Stromal cell of bone marrow (primary cell): ENCODE results near the gene TEX13C.
"Not testable (repeated sequence)": the region's sequence is repeated elsewhere in the genome, so short reads cannot be mapped to it uniquely, and the experiment has no call there.

Source experiments
- DNase-seq: peaks from one replicate; pipeline ENCODE4 v3.0.0-alpha.2; 2012; ENCODE audit warnings: low read depth

The TEX13C gene

DNA sequence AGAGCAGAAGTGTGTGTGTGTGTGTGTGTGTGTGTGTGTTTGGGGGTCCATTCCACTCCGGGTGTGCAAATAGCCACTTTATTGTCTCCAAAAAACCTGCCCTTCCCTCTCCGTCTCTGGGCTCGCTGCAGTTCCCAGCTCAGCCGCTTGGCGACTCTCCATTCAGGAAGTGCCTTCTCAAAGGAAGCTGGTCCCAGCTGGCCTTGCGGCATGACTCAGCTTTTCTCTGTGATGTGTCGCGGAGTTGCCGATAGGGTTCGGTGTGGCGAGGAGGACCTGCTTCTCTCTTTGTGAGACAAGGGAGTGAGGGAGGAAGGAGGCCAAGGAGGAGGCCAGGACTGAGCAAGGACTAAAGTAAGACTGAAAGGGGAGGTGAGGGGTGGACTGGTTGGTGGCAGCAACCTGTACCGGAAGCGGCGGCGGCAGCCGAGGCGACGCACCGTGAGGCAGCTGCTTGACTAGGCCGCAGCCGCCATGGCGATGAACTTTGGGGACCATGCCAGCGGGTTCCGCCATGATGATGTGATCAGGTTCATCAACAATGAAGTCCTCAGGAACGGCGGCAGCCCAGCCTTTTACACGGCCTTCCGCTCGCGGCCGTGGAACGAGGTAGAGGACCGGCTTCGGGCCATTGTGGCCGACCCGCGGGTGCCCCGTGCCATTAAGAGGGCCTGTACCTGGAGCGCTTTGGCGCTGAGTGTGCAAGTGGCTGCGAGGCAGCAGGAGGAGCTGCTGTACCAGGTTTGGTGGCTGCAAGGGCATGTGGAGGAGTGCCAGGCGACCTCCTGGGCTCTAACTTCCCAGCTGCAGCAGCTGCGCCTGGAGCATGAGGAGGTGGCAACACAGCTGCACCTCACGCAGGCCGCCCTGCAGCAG, at the start of gene TEX13C:
Gene TEX13C (plus strand): TSS at position 226 of the 876 bp plus-strand sequence. CDS start 249 bp downstream, at position 475.
- DNase-seq: no peak

DNA sequence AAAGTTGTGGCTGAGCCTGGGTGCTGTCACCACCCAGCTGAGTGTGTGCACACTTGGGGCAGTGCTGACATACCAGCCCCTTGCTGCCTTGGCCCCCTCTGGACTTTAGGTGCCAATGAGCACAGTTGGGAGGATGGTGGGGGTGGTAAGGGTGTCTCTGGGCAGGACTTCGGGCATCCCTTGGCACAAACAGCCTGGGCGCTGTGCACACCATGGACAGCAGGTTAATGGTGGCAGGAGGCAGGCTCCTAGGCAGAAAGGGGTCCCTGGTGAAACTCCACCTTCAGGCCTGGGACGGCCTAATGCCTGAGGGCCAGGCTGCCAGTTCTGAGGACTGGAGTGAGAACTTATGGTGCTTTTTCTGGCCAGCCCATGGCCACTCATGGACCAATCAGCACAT, 32.4 kb upstream of the TEX13C start:
- DNase-seq: no peak

DNA sequence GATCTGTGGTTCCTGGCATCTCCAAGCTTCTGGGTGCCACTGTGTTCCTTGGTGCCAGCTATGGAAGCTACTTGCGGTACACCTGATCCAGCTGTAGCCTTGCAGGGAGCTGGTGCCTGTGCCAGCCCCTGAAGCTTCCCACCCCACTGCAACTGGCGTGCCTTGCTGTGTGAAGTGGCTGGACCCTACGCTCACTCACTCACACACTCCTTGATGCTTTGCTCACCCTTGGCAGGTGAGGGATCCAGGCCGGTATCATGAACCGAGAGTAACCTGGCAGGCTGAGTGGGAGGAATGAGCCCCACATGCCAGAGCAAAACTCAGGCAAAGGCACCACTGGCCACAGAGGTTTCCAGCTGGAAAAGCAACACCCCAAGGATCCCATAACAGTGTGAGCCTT, 31.3 kb upstream of the TEX13C start:
- DNase-seq: no peak

DNA sequence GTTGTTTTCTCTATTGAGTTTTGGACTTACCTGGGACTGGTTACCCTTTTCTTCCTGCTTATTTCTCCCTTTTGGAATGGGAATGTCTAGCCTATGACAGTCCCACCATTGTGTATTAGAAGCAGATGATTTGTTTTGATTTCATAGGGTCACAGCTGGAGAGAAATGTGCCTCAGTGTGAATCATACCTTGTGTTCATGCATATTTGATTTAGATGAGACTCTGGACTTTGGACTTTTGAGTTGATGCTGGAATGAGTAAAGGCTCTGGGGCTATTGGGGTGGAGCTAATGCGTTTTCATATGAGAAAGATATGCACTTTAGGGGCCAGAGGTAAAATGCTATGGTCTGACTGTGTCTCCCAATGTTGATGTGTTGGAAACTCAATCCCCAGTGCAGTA, 30.5 kb upstream of the TEX13C start:
- no peak for DNase-seq

DNA sequence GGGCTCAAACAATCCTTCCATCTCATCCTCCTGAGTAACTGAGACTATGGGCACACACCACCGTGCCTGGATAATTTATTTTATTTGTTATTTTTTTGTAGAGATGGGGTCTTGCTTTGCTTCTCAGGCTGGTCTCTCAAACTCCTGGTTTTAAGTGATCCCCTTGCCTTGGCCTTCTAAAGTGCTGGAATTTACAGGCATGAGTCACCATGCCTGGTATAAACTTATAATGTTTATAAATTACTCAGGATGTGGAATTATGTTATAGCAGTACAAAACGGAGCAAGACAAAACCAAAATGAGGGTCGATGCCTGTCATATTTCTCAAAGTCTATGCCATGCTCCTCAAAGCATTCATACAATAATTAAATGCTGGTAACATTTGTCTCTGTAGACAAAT, 29.8 kb upstream of the TEX13C start:
- no peak for DNase-seq

DNA sequence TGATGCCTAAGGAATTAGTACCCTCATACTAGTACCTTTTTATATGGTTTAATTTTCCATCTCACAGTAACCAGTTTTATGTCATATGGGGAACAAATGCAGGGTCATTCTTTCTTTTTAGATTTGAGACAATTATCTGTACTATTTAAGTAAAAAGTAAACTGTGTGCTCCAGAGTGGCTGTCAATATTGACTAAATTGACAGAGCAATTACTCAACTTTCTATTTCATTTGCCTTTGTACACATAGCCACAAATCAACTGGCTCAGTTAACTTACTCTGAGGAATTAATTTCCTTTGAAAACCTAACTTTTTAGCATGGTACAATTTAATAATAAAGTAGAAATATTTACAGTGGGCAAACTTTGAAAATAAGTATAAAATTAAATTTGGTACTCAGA, 28.5 kb upstream of the TEX13C start:
- DNase-seq: no peak

DNA sequence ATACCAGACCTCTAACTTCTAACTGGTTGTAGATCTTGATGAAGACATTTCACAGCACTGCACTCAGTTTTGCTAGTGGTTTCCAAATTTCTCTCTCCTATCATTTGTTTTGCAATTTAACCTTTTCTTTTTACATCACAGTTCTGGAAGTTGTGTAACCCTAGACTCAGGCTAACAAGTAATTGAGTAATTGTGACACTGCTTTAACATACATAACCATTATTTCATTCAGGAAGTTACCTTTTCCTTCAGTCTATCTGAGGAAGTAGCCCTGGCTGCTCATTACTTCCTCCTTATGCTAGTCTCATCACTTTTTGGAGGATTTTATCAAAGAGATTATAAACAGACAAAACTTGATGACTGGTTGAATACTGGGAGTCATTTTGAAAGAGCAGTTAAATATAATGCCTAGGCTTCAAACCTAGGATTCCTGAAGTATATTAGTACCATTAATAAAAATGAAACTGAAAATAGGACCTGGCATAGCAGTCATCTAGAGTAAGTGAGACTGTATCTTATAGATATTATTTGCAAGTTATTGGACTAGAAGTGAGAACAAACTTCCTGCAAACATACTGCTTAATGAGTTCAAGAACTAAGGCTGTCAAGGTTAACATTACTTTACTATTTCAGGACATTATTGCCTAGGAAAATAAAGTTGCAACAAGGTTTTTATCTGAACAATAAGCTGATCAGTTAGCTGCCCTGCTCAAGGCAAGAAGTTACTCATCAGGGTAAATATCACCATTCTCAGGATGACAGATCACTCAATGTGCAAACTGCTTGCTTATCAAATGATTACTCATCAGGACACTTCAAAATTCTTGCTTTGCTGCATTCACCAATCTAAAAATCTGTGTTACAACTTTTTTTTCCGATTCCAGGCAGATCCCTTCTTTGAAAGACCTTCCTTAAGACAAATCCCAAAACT, 25.6 kb upstream of the TEX13C start:
- no peak for DNase-seq

DNA sequence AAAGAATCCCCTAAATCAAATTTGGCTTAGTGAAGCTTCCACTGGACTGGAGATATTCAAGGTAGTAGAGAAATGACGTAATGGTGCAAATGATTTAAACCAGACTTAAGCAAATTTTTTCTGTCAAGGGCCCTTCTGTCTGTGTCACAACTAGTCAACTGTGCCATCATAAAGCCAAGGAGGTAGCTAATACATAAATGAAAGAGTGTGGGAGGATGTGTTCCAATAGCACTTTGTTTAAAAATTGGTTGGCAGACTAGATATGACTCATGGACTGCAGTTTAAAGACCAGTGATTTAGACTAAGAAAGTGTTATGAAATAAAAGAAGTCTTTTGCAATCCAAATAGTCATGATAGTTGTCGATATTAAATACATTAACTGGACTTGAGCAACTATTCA, 24.3 kb upstream of the TEX13C start:
- DNase-seq: no peak

DNA sequence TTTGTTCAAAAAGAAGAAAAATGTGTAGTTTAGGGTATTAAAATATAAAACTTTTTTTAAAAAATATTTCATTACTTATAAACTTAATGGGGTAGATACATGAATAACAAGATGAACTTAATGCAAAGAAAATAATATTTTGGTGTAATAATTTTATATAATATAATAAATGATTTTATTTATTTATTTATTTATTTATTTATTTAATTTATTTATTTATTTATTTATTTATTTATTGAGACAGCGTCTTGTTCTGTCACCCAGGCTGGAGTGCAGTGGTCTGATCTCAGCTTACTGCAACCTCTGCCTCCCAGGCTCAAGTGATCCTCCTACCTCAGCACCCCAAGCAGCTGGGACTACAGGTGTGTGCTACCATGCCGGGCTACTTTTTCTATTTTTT, 20.8 kb upstream of the TEX13C start:
- no peak for DNase-seq

DNA sequence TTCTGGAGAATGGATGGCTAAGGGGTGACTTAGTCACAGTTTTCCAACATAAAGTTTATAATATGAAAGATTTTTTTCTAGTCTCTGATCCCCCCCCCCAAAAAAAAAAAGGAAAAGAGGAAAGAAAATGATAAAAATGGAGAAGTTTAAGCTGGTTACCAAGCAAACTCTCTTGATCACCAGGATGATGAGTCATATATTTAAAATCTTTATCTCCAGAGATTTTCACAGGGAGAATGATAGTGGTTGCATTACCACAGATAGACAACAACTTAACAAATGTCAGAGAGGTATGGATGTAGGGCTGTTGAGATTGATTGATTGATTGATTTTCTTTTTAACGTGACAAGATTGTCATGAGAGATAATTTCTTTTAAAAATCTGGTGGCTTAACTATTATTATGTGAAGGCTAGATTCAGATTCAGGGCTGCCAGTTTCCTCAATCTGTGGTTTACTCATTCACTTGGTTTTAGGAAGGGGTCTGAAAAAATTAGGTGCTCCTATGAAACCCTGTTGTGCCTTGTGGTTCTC, 13.3 kb upstream of the TEX13C start:
- no peak for DNase-seq

DNA sequence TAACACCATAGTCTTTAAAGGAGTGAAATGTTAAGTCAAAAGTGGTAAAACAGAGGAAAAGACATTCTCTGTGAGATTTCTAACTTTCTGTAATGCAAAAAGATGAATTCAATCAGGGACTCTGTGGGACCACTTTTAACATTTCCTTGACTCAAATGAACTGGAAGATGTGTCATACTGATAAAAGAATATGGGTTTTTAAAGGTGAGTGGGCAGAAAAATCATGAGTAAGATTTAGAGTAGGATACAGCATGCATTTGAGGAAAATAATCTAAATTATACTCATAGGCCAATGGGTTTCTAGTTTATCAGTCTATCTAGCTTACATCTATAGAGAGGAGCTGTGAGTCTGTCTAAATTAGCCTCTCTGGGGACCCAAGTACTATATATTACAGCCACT, 11.0 kb upstream of the TEX13C start:
- no peak for DNase-seq

DNA sequence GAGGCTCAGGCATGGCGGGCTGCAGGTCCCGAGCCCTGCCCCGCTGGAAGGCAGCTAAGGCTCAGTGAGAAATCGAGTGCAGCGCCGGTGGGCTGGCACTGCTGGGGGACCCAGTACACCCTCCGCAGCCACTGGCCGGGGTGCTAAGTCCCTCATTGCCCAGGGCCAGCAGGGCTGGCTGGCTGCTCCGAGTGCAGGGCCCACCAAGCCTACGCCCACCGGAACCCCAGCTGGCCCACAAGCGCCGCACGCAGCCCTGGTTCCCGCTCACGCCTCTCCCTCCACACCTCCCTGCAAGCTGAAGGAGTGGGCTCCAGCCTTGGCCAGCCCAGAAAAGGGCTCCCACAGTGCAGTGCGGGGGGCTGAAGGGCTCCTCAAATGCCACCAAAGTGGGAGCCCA, 505 bp upstream of the TEX13C start:
- DNase-seq: not testable (repeated sequence)

DNA sequence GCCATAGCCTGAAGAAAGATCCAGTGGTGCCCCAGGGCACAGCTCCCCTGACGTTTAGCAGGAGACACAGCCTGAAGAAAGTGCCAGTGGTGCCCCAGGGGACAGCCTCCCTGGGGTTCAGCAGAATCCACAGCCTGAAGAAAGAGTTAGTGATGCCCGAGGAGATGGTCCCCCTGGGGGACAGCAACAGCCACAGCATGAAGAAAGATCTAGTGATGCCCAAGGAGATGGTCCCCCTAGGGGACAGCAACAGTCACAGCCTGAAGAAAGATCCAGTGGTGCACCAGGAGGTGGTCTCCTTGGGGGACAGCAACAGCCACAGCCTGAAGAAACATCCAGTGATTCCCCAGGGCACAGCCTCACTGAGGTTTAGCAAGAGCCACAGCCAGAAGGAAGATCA, 2.8 kb downstream of the TEX13C start:
- DNase-seq: no peak

DNA sequence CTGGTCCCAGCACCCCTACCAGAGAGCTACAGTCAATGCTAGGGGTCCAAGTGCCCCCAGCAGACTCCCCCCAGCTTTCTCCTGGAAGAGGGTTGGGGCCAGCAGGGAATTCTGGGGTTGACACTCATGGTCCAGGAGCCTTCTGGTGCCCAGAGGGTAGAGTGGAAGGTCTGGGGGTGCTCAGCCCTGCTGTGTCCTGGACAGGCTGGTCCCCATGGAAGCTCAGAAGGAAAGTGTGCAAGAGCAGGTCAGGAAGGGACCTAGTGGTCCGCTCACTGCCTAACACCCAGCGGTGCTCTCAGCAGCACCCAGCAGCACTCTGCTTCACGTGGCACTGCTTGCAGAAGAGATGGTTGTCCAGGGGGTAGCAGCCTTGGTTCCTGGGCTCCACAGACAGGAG, 6.9 kb downstream of the TEX13C start:
- no peak for DNase-seq

DNA sequence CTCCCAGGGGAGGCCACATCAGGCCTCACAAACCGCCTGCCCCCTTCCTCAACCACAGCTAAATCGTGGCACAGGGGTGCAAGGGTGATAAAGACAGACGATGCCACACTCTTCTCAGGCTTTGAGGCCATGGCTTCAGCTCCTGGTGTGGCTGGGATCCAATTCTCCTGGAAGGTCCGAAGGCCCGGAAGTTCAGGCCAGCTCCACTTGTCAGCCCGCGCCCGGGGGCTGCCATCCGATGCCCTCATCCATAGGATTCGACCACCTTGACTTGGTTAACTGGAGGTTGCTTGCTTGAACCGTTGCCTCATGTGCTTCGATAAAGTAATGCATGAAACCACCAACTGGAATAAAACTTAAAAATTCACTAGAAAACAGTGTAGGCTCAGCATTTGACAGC, 8.2 kb downstream of the TEX13C start:
- DNase-seq: no peak

DNA sequence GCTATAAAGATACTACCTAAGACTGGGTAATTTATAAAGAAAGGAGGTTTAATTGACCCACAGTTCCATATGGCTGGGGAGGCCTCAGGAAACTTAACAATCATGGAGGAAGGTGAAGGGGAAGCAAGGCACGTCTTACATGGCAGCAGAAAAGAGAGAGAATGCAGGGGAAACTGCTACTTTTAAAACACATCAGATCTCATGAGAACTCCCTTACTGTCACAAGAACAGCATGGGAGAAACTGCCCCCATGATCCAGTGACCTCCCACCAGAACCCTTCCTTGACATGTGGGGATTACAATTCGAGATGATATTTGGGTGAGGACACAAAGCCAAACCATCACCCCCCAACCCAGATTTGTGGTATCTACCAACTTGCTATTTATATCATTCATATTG, 13.9 kb downstream of the TEX13C start:
- no peak for DNase-seq

DNA sequence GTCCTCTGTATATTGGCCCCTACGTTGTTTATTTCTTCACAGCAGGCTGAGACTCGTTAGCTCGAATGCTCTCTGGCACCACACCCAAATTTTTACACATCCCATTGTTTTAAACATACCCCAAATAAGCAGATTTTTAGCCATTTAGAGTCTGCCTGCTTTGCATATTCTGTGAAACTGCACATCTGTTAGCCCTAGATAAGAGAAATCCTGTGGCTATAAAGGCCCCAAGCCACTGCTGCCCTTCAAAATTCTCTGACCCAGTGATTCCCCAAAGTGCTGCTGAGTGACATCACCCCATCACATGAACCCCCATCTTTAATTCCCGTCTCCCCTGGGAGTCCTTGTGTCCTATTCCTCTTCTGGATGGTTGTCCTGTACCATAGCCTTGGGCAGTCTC, 20.8 kb downstream of the TEX13C start:
- DNase-seq: no peak

DNA sequence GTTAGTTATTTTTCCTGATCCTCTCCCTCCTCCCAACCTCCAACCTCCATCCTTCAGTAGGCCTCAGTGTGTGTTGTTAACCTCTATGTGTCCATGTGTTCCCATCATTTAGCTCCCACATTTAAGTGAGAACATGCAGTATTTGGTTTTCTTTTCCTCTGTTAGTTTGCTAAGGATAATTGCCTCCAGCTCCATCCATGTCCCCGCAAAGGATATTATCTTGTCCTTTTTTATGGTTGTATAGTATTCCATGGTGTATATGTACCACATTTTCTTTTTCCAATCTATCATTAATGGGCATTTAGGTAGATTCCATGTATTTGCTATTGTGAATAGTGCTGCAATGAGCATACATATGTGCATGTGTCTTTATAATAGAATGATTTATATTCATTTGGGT, 54.5 kb downstream of the TEX13C start:
- DNase-seq: no peak
